Ecto neural progenitor cell (in vitro differentiated cells): ENCODE results near the gene GABRB3.

ENCODE experiments used
- DNase-seq: peaks from one replicate; pipeline ENCODE4 v3.0.0-alpha.2; 2018; ENCODE audit warnings: low spot score

Gene GABRB3

DNA sequence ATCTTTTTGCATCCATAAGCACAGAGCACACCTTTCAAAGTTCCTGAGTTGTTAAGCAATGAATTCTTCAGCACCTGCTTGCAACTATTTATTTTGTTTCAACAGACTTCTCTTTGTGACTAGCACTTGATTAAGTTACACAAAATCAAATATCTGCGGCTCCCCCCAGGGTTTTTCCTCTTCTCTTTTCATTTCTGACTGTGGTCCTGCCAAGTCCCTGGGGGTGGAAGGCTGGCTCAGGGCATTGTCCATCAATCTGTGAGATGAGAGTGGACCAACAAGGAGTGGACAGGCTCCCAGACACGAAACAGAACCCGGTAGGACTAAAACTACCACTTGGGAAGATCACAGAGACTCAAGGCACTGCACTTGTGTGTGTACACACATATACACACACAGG, 96.8 kb downstream of the GABRB3 start:
- DNase-seq = no peak

DNA sequence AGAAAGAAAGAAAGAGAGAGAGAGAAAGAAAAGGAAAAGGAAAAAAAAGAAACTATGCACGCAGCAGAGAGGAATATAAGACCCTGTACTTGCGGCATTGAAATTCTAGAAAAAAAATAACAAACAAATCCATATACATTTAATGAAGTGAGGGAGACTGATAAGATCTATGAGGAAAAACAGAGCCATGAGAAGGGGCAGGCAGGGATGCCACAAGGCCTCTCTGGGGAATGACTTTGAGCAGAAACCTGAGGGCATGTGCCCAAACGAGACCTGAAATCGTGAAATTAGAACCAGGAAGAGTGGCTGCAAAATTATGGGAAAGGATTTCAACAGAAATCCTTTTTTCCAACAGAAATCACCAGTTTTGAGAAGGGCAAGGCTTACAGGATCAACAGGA, 98.4 kb downstream of the GABRB3 start:
- no peak for DNase-seq

DNA sequence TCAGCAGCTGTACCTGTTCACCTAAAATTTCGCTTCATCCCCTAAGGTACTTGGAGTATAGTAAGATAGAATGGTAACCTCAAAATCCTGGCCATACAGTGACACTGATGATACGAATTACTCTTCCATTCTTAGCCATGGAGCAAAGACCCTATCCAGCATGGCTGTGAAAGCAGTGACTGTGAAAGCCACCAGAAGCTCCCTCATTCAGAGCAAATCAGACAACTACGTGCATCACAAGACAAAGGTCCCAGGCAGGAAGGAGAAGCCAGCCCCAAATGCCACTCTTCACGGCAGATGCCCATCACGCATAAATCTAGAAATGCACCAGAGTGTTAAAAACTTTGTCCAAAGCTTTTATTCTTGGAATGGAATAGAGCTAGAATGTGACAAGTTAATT, 99.4 kb downstream of the GABRB3 start:
- DNase-seq = no peak

DNA sequence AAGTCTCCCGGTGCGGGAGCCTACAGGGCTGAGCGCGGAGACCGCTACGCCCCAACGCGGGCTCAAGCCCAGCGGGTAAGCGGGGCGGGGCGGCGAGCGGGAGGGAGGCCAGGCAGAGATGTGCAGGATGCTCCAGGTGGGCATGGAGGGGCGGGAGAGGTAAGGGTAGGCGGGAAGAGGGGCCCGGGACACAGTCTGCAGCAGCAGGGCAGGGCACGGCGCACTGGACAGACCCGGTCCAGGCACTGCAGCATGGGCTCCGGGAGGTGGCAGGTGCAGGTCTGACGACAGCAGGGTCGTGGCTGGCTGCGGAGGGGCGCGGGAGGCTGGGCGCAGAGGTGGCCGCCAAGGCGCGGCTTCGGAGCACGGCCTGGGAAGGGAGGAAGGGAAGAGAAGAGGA, 102.8 kb downstream of the GABRB3 start:
- no peak for DNase-seq

DNA sequence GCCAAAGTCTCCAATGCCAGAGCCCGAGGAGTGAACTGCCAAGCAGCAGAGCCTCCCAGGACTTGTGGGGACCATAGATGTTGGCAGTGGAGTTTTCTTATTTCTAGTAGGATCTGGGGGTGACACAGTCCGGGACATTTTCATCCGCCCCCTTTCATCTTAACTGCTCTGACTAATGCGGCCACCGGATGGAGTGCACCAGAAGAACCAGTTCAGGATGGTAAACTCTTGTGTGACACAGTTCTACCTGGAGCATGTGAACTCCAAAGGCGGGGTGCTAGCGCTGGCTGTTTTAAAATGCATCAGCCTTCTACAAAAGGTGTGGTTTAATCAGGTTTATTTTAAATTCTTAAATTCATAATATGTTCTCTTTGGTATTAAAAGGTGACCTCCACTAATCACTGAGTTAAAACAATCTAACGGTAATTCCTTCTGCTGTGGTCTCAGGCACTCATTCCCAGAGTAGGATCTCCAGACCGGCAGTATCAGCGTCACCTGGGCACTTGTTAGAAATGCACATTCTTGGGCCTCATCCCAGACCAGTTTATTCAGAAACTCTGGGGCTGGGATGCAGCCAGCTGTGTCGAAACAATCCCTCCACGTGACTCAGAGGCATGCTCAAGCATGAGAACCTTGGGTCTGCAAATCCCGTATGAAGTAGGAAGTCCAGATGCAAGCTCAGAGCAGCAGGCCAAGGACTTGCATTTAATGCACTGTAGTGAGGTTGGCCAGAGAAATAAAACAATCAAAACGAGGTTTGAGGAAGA, 105.5 kb downstream of the GABRB3 start:
- DNase-seq = no peak

DNA sequence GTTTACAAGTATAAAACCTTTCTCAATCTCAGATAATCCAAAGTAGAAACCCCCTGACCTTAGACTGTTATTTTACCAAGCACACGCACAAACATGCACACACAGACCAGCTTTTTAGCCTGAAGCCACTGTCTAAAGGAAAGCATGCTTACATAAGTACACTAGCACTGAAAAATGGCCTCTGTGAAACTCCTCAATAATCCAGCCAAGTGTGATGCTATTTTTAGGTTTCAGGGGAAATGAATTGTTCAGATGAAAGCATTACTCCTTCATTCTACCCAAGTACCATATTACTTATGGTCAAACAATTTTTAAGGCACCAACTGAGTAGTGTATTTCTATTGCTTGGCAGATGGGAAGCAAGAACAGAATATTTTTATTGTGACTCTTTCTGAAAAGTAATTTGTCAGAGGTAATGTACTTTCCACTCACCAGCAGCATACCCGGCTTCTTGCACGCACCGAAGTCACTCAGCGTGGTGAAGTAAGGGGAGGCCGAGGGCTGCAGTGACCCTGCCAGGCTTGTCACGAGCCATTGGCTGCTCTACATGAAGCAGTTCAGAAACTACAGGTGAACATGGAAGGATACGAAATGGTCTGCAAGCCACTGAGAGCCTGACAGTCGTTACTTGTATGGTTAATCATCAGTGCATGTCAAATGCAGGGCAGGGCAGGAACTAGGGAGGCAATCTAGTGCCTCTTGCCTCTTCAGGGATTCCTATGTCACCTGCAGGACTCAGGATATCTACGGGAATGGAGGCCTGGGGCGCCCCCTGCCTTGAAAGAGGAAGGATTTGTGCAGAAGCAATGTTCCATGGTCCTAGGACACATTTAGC, 106.7 kb downstream of the GABRB3 start:
- peak; percentile 54 for DNase-seq

DNA sequence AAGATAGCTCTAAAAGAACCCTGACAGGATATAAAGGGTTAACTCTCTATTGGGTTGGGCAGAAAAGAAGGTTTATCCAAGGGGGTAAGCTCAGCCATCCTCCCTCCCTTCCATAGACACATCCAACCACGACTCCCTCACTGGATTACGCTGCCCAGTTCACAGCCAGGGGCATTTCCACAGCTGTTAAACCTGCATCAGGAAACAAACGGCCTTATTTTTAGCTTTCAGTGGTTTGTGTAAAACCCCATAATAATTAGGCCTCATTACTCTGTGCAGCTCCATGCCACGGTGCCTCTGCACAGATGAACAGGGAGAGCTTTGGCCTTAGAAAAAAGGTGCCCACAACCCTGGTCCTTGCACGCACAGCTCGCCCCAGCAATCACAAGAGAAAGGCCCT, 110.6 kb downstream of the GABRB3 start:
- DNase-seq = no peak

DNA sequence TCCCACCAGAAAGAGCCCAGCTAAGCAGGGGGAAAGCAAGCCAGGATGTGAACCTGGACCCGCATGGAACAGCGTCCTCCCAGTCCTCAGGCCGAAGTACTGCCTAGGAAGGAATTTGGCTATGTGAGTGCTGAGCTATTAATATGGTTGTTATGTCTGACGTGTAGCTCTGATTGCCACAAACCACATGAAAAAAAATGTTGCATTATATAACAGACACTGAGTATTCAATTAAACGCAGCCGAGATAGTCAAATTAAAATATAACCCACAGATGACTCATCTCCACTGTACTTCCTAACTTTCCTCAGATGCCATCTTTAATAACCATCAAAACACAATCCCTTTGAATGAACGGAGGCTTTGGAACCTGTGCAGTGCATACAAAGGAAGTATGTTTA, 111.1 kb downstream of the GABRB3 start:
- no peak for DNase-seq

DNA sequence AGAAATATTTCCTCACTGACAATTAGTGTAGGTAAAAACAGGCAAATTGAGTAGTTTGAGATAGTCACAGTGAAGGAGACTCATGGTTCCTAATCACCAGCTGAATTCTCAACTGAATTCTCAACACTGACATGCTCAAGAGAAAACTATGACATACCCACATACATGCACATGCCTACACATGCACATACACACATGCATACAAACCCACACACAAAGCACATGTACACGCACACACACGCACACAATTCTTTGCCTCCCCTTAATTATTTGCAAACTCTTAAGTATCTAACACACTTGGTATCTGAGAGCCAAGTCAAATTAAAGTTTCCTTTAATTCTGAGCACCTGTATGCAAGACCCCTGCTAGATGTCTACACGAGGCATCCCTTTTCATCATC, 111.8 kb downstream of the GABRB3 start:
- no peak for DNase-seq

DNA sequence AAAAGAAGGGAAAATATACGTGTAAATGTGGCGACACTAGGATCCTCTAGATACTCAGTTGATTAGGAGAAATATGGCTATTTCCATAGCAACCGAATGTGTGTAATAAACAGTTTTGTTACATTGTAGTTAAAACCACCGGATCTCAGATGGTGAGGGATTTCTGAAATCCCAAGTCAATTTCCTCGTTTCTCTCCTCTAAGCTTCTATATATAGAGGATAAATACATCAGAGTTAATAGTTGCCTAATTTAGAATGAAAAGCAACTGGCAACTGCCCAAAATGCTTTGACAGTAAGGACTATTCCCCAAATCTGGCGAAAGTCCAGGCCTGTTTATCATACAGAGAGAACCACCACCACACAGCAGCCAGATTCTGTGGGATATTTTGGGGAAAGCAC, 112.6 kb downstream of the GABRB3 start:
- no peak for DNase-seq

DNA sequence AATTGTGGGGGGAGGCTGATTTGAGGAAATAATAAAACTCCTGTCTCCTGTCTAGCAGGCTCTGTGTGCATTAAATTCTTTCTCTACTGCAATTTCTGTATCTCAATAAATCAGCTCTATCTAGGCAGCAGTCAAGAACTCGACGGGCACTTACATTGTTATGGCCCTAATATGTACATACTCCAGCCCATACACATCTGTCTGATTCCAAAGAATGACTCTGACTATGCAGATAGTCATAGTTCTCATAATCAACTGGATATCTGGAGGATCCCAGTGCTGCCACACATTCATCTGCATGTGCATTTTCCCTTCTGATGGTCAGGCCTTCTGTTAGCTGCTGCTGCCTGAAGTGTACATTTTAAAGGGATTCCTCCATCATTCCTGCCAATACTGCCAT, 114.6 kb downstream of the GABRB3 start:
- no peak for DNase-seq

DNA sequence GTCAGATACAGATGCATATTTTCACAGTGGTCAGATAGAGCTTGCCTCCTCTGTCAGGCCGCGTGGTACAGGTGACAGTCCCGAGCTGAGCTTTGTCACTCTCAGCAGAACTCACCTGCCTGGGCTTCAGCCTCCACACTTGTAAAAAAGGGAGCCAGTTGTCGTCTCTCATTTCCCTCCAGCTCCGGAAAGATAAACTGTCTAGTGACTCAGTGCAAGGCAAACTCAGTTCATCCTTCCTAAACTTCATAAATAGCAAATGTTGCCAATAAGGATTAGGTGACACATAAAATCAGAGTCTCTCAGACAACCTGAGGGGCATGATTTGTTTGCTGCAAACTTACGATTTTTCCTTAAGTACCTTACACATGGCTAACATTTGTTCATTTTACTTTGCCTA, 116.8 kb downstream of the GABRB3 start:
- DNase-seq = no peak

DNA sequence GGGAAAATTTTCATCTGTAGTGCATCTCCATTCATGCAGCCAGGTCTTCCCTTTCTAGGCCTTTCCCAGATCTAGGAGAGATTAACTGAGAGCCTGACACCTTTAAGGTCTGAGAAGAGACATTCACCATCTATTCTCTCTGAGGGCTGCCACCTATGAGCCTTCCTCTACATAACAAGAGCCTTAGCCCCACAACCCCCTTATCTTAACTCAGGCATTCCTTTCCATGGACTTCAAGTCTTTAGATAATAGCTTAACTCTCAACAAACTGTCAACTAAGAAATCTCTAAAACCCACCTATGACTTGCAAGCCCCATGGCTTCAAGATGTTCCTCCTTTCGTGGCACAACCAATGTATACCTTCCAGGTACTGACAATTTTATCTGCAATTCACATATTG, 121.0 kb downstream of the GABRB3 start:
- no peak for DNase-seq

DNA sequence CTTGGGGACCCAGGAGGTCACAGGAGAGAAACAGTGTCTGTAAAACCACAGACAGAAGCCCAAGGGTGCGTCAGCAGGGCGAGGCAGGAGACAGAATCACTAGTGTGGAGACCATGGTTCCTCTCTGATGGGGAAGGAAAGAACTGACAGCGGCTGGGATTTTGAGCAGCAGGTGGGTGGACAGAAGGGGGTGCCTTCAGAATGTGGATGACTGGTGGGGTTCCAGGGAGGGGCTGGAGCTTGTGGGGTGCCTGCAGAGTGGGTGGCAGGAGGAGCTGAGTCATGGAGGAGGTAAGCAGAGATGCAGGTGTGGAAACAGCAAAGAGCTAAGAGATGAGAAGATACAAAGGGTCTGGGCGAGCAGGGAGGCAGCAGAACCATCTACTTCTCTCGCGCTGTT, 124.2 kb downstream of the GABRB3 start:
- DNase-seq = no peak

DNA sequence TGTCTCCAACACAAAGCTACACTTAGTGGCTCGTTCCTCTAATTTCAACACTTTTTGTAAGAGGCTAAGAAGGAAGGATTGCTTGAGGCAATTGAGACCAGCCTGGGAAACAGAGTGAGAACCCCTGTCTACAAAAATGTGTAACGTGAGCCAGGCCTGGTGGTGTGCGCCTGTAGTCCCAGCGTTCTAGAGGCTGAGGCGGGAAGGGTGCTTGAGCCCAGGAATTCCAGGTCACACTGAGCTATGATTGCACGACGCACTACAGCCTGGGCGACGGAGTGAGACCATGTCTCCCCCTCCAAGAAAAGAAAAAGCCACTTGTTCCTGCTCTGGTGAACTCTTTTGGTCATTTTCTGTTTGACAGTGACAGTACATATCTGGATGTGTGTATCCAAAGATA, 127.9 kb downstream of the GABRB3 start:
- DNase-seq = no peak

DNA sequence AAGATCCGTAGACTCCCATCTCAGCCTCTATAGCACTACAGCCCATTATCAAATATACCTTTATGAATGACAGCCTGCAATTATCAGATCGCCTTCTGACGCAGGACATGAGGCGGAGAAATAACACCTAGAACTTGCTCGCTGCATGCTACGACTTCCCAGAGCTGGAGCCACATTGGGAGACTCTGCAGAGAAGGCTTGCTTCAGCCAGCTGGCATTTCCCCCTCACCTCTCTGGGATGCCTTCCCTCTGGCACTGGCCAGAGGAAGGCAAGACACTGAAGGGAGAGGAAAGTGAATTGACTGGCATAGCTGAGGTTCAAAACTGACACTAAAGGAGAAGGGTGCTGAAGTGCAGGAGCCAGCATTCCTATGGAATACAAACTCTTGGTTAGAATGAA, 131.7 kb downstream of the GABRB3 start:
- DNase-seq = no peak

DNA sequence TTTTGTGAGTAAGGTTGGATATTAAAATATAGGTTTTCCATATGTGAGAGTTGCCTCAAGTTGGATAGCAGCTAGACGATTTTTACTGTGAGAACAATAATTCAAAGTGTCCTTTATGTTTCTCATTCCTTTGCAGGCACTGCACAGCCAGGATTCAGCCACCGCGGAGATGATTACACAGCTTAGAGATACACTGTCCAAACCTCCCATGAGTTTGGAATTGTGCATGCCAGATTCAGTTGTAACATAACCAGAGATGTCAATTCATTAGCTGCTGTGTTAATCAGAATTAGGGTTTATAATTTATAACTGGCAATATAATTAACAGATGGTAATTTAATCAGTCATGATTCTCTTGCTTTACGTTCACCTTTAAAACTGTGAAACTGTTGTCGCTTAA, 132.3 kb downstream of the GABRB3 start:
- DNase-seq = no peak

DNA sequence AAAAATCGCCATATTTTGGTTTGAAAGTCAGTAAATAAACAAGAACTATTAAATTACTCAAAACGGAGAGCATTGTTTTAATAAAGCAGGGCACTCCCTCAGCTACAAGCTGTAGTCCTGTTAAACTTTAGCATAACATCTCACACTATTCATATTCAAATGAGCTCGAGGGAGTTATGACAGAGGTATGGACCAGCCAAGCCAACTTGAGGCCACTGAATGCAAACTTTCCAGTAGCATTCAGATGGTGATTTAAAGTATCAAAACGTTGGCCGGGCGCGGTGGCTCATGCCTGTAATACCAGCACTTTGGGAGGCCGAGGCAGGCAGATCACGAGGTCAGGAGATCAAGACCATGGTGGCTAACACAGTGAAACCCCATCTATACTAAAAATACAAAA, 132.9 kb downstream of the GABRB3 start:
- DNase-seq = no peak

DNA sequence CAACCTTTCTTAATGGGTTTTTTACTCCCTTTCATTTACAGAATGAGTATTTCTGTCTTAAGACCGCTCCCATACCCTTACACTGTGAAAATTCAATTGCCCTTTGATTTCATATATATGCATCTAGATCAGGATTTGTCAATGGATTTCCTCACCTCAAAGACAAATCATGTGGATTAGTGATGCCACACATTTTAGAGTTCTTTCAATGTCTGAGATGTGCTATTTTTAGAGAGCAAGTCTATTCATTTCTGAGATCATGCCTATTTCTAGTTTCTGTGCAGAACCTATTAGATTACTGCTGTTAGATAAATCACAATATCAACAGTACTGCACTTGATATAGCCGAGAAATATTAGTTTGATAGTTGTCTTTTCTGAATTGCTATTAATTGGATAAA, 137.3 kb downstream of the GABRB3 start:
- DNase-seq = no peak

DNA sequence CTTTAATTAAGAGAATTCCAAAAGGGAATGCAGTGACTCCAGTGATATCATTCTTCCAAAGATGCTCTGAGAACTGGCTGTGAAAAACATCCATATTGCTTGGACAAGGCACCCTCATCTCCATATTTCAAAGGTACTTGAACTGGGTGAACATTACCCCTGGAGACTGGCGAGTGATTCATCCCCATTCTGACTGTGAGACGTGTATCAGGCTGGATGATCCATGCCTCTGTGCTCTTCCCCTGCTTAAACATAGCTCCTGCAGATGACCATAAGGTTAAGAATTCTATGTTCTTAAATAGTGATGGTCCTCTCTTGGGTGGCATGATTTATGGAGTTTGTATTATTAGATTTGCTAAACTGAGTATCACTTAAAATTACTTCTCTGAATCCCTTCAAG, 137.8 kb downstream of the GABRB3 start:
- DNase-seq = peak; percentile 10

DNA sequence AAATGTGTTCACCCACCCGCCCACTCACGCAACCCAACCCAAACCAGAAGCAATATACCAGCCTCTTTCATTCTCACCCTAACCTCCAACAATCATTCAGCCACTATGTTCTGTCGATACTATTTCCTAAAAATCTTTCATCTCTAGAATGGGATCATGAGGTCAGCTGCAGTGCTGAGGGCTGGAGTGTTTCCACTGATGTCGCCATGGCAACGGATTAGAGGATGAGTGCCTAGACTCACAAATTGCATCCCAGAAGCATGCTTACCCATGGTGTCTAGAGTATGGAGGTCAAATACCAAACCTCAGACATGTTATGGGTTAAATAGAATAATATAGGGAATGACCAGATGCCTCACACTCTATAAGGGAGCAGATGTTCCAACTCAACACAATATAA, 138.5 kb downstream of the GABRB3 start:
- peak; percentile 75 for DNase-seq

DNA sequence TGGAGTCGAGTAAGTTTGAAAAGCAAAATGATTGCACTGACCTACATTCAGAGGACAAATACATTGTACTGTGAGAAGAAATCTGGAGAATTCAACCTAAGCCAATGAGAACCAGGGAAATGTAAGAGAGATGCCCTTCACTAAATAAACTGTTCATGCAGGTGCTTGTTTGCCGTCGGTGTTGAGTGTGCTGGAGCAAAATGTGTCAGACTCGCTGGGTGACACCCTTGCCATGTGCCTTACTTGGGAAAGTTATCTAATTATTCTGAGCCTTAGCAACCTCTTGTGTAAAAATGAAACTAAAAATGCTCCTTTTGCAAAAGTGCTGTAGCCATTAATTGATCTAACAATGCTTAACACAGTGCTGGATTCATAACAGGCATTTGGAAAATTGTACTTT, 140.4 kb downstream of the GABRB3 start:
- no peak for DNase-seq

DNA sequence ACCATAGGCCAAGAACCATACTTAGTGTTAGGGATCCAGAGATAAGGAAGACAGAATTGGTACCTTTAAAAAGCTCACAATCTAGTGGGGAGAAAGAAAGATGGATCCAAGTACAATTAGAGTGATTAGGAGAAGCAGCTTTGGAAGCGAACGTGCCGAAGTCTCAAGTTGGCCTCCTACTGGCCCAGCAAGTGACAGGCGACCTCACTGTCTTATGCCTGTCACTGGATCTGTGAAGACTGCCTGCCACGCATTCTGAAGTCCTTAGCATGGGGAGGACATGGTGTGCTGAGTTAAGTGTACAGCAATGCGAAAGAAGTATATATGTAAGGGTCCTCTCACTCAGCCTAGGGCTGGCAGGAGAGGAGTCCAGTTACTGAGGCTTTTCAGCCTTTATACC, 141.0 kb downstream of the GABRB3 start:
- DNase-seq = no peak

DNA sequence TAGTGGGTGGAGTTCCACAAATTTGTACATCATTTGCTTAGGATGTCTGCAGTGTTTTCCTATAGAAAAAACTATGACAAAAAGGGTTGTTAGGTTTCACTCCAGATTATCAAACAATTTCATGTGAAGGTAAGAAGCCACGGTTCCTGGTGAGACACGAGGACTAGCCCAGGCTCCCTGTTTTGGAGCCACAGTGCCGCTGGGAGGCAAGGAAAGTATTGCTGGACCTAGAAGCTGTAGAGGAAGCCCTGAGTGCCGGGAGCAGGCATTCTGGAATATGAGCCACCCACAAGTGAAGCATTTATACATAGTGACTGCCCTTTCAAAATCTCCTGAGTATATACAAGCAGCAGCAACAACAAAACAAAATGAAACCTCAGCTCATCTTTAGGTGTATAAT, 142.0 kb downstream of the GABRB3 start:
- no peak for DNase-seq
